ENCODE measurements around the gene CAPN10.
A peak's percentile ranks its signal among the peaks of the same experiment; 100 is the strongest.

Gene CAPN10

DNA sequence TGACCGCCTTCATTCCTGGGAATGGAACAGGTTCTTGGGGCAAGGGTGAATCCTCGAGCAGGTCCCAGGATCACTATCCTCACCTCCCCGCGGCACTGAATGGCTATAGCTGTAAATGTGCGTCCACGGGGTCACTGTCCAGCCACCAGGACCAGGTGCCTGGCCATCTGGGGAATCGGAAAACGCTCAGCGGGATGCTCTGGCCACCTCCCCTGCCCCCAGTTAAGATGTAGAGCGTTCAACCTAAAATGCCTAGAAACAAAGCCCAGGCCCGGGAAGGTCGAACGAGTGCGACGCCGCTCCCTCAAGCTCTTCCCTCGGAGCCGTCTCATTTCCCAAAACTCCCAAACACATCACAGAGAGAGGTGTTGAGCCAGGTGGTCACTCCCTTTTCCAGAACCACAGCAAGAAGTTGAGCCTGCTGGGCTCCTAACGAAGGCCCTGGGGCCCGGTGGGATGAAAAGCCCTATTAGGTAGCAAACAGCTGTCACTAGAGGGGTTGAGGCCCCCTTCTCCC is 795 bp upstream of the CAPN10 start:
- H3K27ac ChIP-seq = peak overlapping the region; percentile 86
- no peak for TF ChIP-seq CTCF (conservative IDR thresholded peaks at IDR 0.05)

- TF ChIP-seq CTCF (conservative IDR thresholded peaks at IDR 0.05) = no peak
- H3K27ac ChIP-seq = peak overlapping the region; percentile 86
Measured at GRCh38 chr2:240586919-240587800, 626 bp downstream of the CAPN10 start.

DNA sequence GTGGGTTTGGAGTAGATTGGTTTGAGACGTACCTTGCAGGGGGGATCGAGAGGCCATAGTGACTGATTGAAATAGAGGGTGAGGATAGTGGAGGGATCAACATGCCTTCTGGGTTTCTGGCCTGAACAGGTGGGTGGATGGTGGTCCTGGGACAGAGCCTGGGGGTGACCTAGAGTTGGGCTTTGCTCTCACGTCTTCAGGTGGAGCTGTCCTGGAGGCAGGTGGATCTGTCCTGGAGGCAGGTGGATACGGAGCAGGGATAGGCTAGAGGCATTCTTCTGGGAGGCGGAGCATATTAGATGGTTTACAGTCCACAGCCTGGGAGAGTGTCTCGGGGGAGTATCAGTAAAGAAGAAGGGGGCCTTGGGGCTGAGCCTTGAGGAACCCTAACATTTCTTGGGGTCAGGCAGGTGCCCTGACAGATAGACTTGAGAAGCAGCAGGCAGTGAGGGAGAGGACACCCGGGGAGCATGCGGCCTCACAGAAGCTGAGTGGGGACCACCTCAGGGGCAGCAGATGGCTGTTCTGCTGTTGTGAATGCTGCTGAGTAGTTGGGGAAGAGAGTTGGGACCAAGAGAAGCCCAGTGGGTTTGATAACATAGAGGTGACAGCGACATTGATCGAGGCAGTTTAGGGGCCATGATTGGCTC is 1.6 kb downstream of the CAPN10 start:
- H3K27ac ChIP-seq = peak overlapping the region; percentile 86
- no peak for TF ChIP-seq CTCF (conservative IDR thresholded peaks at IDR 0.05)

DNA sequence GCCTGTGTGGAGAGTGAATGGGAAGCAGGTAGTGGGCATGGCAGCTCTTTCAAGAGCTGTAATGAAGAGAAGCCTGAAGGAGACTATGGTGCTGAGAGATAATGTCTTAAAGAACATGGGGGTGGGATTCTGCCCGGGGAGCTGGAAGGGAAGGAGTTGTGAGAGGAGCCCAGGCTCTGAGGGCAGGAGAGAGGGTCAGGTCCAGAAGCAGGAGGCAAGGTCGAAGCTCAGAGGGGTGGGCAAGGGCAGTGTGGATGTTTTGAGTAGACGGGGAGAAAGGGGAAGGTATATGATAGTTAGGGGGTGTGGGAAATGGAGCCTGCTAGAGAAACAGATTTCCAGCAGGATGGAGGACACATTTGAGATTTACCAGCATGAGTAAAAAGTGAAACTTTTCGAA is 2.1 kb downstream of the CAPN10 start:
- no peak for TF ChIP-seq CTCF (conservative IDR thresholded peaks at IDR 0.05)
- no peak overlapping the region; the same call in 1 of the 2 replicates for H3K27ac ChIP-seq

DNA sequence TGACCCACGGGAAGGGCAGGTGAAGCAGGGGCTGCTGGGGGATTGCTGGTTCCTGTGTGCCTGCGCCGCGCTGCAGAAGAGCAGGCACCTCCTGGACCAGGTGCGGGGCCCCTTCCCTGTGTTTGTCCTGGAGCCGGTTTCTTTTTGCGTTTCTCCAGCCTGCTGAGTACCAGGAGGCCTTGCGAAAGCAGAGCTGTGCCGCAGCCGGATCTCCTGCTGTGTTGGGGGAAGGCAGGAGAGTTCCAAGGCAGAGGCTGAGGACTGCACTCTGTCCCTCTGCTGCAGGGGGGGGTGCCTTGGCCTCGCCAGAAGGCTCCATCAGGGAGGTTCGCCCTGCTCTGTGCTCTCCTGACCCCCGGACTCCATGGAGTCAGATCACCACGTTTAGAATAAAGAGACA is 2.8 kb downstream of the CAPN10 start:
- no peak for TF ChIP-seq CTCF (conservative IDR thresholded peaks at IDR 0.05)
- H3K27ac ChIP-seq = no peak overlapping the region

GRCh38 chr2:240589850-240590525 is 3.5 kb downstream of the CAPN10 start:
- TF ChIP-seq CTCF (conservative IDR thresholded peaks at IDR 0.05) = no peak
- no peak overlapping the region for H3K27ac ChIP-seq

DNA sequence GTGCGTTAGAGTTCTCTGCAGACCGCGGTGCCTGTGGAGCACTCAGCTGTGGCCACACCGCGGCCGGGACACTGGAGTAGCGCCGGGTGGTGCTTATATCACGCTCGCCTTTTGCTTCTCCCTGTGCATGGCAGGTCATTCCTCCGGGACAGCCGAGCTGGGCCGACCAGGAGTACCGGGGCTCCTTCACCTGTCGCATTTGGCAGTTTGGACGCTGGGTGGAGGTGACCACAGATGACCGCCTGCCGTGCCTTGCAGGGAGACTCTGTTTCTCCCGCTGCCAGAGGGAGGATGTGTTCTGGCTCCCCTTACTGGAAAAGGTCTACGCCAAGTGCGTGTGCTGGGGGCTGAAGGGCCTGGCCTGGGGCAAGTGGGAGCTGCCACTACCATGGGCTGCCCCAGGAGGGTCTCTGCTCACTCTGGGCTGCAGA is 4.2 kb downstream of the CAPN10 start:
- no peak overlapping the region for H3K27ac ChIP-seq
- TF ChIP-seq CTCF (conservative IDR thresholded peaks at IDR 0.05) = no peak
